ENCODE data around the gene NACA2.
A peak's percentile ranks its signal among the peaks of the same experiment; 100 is the strongest.
"Not testable (repeated sequence)": the region's sequence is repeated elsewhere in the genome, so short reads cannot be mapped to it uniquely, and the experiment has no call there.

NACA2 gene

DNA sequence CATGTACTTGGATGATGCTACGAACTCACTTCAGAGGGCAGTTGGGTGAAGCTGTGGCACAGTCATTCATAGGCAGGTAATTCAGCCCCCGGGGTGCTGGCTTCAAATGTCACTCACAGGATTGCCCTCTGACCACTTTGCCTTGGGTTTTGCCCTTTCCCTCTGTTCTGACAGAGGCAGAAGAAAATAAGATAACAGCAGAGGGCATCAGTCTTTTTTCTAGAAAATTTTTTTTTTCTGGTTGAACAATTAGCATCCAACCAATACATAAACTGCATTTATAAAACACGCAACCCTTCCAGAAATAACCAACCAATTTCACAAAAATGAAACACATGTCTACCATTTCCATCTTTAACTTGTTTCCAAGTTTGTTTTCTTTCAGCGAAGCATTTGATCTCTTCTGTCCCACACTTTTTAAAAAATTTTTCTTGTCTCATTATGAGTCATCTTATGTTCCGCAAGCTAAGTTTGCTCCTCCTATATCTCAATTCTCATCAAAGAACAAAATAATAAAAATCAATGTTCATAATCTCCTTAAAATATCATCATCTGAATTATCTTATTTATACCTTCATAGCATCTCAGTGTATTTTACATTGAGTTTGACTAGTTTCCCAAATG is 15.6 kb downstream of the NACA2 start:
- no peak for DNase-seq

DNA sequence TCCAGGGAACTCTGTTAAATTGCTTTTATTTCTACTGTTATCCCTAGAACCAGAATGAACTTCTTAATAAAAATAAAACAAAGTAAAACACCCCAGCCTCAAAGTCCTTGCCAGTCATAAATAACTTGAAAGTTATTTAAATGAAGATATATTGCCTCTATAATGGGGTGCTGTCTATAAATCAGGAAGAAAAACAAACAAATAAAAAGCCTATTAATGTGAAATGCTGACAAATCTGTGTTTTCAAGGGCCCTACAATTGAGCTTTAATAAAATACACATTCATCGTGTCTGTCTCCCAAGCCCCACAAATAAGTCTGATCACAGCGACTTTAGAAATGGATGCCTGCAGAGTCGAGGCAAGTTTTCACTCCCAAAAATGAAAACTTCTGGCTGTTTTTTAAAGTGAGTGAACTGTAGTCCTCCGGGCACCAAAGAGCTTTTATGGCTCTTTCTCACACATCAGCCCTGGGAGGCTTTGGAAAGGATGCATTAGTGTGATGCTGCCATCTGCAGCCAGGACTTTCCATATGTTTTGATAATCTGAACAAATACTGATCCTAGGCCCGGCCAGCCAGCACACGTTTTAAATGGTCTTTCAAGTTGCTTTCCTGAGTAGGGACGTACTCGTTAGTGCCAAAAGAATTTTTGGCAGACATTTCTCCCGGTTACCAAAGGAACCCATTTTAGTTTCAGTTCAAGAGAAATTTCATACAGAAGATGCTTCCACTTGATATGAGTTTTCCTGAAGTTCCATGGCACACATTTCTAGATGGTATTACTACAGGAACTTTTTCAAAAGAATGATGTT is 16.3 kb downstream of the NACA2 start:
- peak; percentile 44 to 69 for DNase-seq

DNA sequence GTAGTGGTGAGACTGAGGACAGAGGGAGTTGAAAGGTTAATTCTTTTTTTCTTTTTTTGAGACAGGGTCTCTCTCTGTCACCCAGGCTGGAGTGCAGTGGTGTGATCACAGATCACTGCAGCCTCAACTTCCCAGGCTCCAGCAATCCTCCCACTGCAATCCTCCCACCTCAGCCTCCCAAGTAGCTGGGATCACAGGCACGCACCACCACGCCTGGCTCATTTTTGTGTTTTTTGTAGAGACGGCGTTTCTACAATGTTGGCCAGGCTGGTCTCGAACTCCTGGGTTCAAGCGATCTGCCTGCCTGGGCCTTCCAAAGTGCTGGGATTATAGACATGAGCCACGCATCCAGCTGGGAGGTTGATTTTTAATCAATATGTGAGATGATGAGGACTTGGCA is 18.5 kb downstream of the NACA2 start:
- not testable (repeated sequence) for DNase-seq

DNA sequence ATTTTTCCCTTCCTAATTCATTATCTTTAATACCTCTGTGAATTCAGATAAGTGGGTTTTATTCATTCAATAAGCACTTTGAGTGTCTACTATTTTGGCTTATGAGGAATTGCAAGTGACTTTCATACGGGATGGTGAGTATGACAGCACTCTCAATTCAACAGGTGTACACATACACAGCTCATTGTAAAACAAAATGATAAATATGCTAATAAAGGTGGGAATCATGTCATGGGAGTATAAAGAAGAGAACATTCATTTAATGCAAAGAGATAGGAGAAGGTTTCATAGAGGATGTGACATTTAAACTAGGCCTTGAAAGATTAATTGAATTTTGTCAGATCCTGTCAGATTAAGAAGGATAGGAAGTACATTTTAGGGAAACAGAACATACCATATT is 19.4 kb downstream of the NACA2 start:
- no peak for DNase-seq

DNA sequence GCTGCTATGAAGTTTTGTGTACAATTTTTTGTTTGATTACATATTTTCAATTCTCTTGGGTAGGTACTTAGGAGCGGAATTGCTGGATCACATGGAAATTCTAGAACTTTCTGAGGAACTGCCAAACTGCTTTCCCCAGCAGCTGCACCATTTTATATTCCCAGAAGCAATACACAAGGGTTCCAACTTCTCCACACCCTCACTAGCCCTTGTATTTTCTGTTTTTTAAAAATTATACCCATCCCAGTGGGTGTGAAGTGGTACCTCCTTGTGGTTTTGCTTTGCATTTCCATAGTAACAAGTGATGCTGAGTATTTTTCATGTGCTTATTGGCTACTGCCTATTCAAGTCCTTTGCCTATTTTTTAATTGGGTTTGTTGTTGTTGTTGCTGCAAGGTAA is 20.9 kb downstream of the NACA2 start:
- peak in 1 of 2 experiments; percentile 21 for DNase-seq

DNA sequence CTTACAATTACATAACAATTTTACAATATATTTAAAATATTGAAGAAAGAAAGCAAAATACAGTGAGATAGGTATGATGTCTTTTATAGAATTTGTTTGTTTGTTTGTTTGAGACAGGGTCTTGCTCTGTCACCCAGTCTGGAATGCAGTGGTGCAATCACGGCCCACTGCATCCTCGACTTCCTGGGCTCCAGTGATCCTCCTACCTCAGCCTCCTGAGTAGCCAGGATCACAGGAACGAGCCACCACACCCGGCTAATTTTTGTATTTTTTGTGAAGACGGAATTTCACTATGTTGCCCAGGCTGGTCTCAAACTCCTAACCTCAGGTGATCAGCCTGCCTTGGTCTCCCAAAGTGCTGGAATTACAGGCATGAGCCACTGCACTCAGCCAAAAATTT is 21.5 kb downstream of the NACA2 start:
- DNase-seq = not testable (repeated sequence)

DNA sequence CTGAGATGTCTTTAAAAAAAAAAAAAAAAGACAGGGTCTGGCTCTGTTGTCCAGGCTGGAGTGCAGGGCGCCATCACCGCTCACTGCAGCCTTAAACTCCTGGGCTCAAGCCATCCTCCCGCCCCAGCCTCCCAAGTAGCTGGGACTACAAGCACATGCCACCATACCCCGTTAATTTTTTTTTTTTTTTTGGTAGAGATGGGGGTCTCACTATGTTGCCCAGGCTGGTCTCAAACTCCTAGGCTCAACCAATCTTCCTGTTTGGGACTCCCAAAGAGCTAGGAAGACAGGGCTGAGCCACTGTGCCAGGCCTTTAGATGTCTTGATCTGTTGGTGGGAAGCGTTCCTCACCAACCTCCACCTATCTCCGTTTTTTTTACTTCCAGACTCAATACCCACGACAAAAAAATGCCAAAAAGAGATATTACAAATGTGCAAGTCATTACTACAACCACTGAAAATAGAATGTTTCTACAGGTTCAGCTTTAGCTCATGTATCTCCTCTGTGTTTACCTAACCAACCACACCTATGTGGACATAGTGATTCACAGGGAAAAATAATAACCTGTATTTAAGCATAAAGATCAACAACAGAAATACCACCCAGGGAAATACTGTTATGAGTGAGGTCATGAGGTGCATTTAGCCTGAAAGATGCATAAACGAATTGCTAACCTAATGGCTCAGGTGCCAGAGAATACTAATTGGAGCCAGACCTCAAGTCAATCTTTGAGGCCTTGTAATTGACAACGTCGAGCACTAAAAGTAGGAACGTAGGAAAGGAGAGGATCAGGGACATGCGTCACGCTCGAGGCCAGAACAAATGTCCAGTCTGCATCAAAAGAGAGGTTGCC is 22.6 kb downstream of the NACA2 start:
- peak in 1 of 2 experiments; percentile 4 for DNase-seq

DNA sequence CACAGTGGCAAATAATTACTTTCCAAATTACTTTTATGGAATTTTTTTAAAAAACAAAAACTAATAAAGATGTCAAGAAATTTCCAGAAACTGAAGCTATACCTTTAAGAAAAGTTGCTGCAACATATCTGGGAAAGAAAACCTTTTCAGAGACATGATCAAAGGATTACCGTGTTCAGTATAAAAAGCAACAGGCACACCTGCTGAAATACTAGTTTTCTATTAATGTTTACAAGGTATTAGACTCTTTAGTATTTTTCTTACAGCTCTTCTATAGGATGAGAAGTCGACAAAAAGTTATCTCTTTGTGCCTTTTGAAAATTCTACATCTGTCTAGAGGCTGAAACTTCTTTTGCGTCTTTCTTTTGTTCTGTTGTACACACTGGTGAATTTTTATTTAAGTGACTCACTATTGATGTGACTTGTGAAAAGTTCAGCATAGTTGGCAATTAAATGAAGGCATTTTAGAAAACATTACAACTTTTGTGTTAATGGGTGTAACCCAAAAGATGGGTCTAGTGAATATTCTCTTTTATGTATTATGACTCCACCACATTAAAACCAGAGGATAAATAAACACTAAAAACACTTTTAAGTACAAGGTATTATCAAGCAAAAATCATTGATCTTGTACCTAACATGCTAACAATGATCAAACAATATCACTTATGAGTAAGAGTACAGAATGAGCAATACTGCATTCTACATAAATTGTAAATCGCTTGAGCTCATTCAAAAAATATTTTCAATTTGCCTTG is 23.8 kb downstream of the NACA2 start:
- DNase-seq = no peak

DNA sequence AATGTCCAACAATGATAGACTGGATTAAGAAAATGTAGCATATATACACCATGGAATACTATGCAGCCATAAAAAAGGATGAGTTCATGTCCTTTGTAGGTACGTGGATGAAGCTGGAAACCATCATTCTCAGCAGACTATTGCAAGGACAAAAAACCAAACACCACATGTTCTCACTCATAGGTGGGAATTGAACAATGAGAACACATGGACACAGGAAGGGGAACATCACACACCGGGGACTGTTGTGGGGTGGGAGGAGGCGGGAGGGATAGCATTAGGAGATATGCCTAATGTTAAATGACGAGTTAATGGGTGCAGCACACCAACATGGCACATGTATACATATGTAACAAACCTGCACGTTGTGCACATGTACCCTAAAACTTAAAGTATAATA is 24.6 kb downstream of the NACA2 start:
- DNase-seq = not testable (repeated sequence)

DNA sequence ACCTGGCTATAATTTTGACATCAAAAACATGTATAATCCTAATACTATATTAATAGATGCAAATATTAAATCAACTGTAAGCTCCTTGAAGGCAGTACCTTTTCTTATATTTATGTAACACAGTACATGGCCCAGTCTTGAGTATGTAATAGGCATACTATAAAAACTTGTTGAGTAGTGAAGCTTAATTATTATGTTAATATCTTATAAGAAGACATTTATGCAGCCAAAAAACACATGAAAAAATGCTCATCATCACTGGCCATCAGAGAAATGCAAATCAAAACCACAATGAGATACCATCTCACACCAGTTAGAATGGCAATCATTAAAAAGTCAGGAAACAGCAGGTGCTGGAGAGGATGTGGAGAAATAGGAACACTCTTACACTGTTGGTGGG is 25.2 kb downstream of the NACA2 start:
- not testable (repeated sequence) for DNase-seq

DNA sequence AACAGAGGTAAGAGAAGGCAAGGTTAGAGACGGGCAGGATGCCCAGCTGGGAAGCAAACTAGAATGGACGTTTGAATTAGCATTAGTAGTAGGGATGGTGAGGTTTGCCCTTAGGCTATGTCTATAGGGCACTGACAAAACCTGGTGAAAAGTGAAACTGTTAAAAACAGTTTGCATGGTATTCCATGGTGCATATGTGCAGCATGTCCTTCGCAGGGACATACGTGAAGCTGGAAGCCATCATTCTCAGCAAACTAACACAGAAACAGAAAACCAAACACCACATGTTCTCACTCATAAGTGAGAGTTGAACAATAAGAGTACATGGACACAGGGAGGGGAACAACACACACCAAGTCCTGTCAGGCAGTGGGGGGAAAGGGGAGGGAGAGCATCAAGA is 25.8 kb downstream of the NACA2 start:
- DNase-seq = peak in 1 of 2 experiments; percentile 4

DNA sequence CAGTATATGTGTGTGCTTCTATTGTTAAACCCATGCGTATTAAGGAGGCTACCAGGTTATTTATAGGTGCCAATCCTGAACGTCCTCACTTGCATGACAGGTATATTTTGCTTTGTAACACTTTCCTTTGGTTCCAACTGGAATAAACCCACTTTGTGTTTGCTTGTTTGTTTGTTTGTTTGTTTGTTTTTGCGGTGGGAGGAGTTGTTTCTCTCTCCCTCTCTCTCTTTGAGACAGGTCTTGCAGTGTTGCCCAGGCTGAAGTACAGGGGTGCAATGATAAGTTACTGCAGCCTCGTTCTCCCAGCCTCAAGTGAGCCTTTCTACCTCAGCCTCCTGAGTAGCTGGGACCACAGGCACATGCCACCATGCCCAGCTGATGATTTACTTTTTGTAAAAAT is 28.7 kb downstream of the NACA2 start:
- no peak for DNase-seq

DNA sequence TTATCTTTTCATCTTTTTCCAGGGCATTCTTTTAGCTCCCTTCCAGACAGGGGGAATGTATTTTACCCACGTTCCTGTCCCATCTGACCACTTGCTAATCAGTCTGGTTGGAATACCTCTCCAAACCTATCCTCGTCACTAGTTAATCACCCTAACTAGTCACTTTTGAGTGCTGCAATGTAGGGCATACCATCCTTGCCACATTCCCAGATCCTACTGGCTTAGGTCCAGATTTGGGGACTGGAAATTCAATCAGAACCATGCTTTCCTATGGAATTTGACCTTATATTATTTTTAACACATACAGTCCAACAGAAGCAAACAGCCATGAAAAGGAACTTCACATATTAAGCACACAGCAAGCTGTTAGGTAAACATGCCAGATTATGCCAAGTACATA is 29.7 kb downstream of the NACA2 start:
- no peak for DNase-seq

DNA sequence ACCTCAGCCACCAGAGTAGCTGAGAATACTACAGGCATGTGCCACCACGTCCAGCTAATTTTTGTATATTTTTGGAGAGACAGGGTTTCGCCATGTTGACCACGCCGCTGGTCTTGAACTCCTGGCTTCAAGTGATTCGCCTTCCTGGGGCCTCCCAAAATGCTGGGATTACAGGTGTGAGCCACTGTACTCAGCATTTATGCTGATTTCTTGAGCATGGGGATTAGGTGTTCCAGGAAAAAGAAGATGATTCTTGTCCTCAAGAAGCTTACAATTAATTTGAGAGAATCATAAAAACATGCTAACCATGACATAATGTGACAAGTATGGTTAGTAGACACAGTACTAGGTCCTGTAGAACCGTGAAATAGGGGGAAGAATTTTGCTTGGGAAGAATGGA is 30.9 kb downstream of the NACA2 start:
- no peak for DNase-seq

DNA sequence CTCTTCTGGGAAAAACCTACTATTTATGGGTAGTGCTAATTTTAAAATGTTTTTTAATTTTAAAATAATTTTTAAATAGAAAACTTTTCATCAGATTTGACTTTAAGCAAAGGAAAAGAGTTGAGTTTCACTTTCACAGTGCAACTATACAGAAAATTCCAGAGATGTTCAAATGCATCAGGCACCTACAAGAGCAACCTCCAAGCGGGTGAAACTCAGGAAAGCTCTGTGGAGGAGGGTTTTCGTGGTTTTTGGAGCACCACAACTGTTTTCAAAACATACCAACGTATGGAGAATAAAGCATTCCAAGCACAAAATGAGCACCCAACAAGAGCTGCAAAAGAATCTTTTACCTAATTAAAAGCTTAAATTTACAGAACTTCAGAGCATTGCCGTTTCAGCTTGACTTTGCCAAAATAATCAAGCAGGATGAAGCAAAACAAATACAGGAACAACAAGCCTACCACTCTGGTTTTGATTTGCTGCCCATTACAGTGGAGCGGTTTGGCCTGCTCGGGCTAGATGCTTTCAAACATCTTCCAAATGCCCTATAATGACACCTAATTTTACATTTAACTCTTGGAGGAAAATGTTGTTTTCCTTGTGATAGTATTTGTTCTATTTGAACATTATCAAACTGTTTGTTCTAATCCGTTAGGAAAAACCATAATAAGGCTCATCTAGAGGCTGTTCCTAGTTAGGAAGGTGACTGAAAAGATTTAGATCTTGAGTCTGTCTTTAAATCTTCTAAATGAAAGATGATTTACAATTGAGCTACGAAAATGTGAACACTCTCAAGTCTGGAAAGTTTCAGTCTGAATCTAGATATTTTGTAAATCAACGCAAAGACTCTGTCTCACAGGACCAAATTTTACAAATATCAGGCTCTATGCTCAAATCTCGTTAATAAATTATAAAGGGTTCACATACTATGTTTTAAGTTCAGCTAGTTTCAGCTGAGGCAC is 34.5 kb downstream of the NACA2 start:
- DNase-seq = no peak

DNA sequence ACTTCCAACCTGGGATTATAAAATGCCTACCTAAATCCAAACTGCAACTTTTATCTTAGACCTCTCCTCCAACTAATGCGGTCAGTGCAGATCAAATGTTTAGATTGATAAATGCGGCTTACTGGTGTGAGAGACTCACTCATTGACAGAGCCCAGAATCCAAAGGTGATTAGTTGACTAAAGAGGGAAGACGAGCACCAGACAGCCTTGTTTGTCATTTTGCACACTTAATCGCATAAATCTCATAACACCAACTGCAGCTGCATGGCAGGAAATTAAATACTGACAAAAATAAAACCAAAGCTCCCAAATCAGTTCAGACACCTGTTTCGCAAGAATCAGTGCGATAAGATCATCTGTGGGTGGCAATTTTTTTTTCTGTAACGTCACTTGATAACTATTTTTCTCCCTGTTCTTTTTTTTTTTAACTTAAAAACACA is 35.9 kb downstream of the NACA2 start:
- DNase-seq = no peak

DNA sequence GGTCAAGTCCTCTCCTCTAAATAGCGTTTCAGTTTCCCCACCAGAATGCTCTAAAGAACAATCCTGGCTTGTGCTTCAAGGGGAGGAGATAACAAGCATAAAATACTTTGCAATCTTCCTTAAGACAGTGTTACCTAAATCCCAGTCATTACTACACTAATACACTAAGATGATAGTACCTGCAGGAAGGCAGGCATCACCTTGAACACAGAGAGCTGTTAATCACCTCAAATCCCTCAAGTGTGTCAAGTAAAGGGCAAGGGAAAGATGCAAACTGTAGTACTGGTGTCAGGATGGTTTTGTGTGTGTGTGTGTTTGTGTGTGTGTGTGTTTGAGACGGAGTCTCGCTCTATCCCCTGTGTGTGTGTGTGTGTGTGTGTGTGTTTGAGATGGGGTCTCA is 36.8 kb downstream of the NACA2 start:
- DNase-seq = no peak

DNA sequence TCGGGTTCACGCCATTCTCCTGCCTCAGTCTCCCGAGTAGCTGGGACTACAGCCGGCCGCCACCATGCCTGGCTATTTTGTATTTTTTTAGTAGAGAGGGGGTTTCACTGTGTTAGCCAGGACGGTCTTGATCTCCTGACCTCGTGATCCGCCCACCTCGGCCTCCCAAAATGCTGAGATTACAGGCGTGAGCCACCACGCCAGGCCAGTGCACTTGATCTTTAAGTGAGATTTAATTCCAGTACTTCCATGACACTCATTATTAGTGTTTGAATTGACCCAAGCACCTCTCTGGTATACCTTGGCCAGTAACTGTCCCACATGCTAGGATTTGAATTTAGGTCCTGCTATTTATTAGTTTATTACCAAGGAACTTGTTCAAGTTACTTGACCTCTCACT is 38.5 kb downstream of the NACA2 start:
- DNase-seq = not testable (repeated sequence)

DNA sequence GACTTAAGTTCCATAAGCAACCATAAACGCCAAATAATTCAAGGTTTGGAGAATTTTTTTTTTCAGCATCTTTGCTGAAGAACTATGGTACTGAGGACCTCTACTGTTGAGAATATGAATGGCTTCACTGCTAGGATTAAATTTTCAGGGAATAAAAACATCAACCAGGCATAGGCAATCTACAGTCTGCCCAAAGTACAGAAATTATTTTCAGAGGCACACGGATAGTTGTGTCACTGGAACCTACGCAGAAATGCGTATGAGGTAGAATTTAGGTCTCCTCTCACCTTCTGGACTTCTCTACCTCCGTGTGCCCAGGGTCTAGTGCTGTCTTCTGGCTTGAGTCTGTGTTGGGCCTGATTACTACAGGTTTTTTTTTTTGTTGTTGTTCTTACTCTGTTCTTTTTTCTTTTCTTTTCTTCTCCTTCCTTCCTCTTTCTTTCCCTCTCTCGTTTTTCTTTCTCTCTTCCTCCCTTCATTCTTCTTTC is 39.7 kb downstream of the NACA2 start:
- peak in 1 of 2 experiments; percentile 48 for DNase-seq

DNA sequence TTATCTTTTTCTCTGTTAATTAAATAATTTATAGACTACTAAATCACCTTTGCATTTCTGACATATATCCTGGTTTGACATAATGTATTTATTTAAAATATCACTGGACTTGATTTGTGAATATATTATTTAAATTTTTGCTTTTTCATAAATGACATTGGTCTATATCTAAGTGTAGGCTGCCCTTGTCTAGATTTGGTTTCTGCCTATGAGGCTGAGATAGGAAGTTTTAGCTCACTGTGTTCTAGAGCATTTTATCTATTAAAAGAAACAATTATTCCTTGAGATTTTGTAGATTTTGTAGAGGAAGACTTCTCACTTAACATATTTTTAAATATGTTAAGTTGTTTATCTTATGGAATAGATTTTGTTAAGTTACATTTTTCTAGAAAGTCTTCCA is 43.9 kb downstream of the NACA2 start:
- DNase-seq = no peak

DNA sequence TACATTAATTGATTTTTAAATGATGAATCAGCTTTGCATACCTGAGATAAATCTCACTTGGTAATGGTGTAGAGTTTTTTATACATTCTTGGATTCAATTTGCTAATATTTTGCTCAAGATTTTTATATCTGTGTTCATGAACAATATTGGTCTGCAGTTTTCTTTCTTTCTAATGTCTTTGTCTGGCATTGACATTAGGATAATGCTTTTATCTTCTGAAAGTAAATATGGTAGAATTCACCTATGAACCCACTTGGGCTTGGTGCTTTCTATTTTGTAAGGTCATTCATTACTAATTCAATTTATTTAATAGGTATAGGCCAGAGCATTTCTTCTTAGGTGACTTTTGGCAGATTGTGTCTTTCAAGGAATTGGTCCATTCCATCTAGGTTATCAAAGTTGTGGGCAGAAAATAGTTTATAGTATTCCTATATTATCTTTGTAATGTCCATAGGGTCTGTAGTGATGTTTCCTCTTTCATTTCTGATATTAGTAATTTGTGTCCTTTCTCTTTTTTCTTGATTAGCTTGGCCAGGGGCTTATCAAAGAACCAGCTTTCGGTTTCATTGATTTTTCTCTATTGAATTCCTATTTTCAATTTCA is 45.6 kb downstream of the NACA2 start:
- DNase-seq = no peak

Measured in NCI-H526 (cell line).